Prostate gland (tissue), 2 donors: Measurements from ENCODE around the gene ERAS.

Source experiments
- POLR2A ChIP-seq: fragments of 450-650 bp; IDR thresholded peaks from one replicate; pipeline ENCODE4 v1.6.1; 2016; ENCODE audit warnings: antibody characterized with exemption, mild to moderate bottlenecking
- TF ChIP-seq, protein P1 (sequence below), 4 experiments: fragments of 200-600 bp in 2 of 4; fragments of 450-650 bp in 2 of 4; sonication (generic) in 2 of 4; IDR thresholded peaks; 1 replicate in 3 of 4; 2 replicates in 1 of 4; pipeline ENCODE4 v1.5.1; 2016 to 2019; ENCODE audit warnings: antibody characterized with exemption in 4 of 4, mild to moderate bottlenecking in 2 of 4, moderate library complexity in 2 of 4

DNA sequence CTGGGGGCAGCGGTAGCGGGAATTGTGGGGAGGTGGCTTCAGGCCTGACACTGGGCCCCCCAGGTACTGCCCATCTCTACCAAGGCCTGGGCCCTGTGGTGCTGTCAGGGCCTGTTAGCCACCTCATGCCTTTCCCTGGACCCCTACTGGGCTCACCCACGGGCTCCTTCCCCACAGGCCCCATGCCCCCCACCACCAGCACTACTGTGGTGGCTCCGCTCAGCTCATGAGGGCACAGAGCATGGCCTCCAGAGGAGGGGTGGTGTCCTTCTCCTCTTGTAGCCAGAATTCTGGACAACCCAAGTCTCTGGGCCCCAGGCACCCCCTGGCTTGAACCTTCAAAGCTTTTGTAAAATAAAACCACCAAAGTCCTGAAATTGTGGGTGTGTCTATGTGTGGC, 32.4 kb upstream of the ERAS start:
- TF ChIP-seq, protein P1, sequence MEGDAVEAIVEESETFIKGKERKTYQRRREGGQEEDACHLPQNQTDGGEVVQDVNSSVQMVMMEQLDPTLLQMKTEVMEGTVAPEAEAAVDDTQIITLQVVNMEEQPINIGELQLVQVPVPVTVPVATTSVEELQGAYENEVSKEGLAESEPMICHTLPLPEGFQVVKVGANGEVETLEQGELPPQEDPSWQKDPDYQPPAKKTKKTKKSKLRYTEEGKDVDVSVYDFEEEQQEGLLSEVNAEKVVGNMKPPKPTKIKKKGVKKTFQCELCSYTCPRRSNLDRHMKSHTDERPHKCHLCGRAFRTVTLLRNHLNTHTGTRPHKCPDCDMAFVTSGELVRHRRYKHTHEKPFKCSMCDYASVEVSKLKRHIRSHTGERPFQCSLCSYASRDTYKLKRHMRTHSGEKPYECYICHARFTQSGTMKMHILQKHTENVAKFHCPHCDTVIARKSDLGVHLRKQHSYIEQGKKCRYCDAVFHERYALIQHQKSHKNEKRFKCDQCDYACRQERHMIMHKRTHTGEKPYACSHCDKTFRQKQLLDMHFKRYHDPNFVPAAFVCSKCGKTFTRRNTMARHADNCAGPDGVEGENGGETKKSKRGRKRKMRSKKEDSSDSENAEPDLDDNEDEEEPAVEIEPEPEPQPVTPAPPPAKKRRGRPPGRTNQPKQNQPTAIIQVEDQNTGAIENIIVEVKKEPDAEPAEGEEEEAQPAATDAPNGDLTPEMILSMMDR (IDR thresholded peaks at IDR 0.05): no peak
- no peak for TF ChIP-seq POLR2A
